ENCODE measurements around the gene HOXA3. TPM values are rescaled to one million over a fixed set of nuclear protein-coding genes. Genes with fewer than 3 reads are reported as not detected.

Gene HOXA3
- total RNA-seq, 1 experiment from 2014 or later: 9.2 TPM

DNA sequence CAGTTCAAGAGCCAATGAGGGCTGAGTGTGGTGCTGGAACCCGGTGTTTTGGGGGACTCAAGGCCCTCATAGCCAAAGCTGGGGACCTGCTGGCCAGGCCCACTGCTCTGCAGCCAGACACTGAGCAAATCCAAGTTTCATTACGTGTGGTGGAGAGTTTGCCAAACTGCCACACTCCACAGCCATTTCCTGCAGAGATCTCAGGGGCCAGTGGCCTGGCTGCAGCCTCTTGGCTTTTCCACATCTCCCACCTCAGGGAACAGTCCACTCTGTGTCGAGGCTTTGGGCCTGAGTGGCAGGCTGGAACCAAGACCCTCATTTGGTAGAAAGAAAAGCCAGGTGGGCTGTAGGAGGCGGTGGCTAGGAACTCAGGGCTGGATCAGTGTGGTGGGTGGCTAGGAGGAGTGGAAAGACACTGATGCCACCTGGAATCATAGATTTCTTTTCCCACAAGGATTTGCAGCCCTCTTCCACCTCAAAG is 29.5 kb upstream of the HOXA3 start:
- no peaks in the 10 kb centered on the region for H3K9me2 ChIP-seq (ENCODE audit: insufficient read depth)
- DNase-seq (ENCODE audit: low read depth, low spot score) (no peak), ATAC-seq (no peak)
- BruUV-seq (replicated peaks): no TSS peak
- no peaks in the 10 kb centered on the region for H3K27me3 ChIP-seq (ENCODE audit: insufficient read depth, low read length)
- H3K4me3 ChIP-seq (replicated peaks in 1 of 2; ENCODE audit: low read depth in 1 of 2, low read length in 2 of 2): no peak overlapping the region
- no peak overlapping the region for H3K4me2 ChIP-seq (ENCODE audit: low read length)
- POLR2A ChIA-PET: interaction anchor here (1.6 kb wide), 1 partner anchor 14 kb away, joined by 3 read pairs; no protein-coding TSS in a partner anchor
- H2AFZ ChIP-seq (ENCODE audit: low read depth, low read length, poor library complexity, severe bottlenecking): no peak overlapping the region
- CTCF ChIA-PET: no interaction called here
- no peaks in the 10 kb centered on the region for H3K36me3 ChIP-seq (ENCODE audit: control insufficient read depth in 1 of 2, insufficient read depth in 2 of 2, low read length in 2 of 2)
- peaks cover 19% of the 10 kb centered on the region for H3K79me2 ChIP-seq (ENCODE audit: insufficient read depth, low read length)
- RAD21 ChIA-PET (ENCODE audit: low non-redundant PET in 1 of 2, low total read pairs in 2 of 2, uncharacterized antibody in 2 of 2, unreplicated experiment in 2 of 2): no interaction called here
- intact Hi-C loops (cut with micrococcal nuclease): no loop called here
- TF ChIP-seq TCF7L2 (IDR thresholded peaks at IDR 0.05; ENCODE audit: borderline replicate concordance, extremely low read depth, insufficient read depth, insufficient read length) (no peak), CEBPB (IDR thresholded peaks at IDR 0.05; ENCODE audit: low read depth) (no peak), SP1 (IDR thresholded peaks at IDR 0.05; ENCODE audit: low read depth) (no peak), YY1 (IDR thresholded peaks at IDR 0.05; ENCODE audit: extremely low read depth, insufficient replicate concordance, low read depth, low read length) (no peak), CBX3 (IDR thresholded peaks at IDR 0.05; ENCODE audit: low read depth) (no peak), ZNF274 (IDR thresholded peaks at IDR 0.05; ENCODE audit: low read depth, low read length) (no peak), RAD21 (IDR thresholded peaks at IDR 0.05; ENCODE audit: low read depth) (no peak), EZH2phosphoT487 (IDR thresholded peaks at IDR 0.05; ENCODE audit: borderline replicate concordance) (no peak)
- TF ChIP-seq, protein P1, sequence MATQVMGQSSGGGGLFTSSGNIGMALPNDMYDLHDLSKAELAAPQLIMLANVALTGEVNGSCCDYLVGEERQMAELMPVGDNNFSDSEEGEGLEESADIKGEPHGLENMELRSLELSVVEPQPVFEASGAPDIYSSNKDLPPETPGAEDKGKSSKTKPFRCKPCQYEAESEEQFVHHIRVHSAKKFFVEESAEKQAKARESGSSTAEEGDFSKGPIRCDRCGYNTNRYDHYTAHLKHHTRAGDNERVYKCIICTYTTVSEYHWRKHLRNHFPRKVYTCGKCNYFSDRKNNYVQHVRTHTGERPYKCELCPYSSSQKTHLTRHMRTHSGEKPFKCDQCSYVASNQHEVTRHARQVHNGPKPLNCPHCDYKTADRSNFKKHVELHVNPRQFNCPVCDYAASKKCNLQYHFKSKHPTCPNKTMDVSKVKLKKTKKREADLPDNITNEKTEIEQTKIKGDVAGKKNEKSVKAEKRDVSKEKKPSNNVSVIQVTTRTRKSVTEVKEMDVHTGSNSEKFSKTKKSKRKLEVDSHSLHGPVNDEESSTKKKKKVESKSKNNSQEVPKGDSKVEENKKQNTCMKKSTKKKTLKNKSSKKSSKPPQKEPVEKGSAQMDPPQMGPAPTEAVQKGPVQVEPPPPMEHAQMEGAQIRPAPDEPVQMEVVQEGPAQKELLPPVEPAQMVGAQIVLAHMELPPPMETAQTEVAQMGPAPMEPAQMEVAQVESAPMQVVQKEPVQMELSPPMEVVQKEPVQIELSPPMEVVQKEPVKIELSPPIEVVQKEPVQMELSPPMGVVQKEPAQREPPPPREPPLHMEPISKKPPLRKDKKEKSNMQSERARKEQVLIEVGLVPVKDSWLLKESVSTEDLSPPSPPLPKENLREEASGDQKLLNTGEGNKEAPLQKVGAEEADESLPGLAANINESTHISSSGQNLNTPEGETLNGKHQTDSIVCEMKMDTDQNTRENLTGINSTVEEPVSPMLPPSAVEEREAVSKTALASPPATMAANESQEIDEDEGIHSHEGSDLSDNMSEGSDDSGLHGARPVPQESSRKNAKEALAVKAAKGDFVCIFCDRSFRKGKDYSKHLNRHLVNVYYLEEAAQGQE (IDR thresholded peaks at IDR 0.05; ENCODE audit: low read depth): no peak
- H3K9ac ChIP-seq (ENCODE audit: low read length): no peak overlapping the region
- no peaks in the 10 kb centered on the region for H4K20me1 ChIP-seq (ENCODE audit: insufficient read depth)
- H3K4me1 ChIP-seq (ENCODE audit: control insufficient read depth in 1 of 2, insufficient read depth in 2 of 2, low read length in 2 of 2): peaks cover 30 to 54% of the 10 kb centered on the region in 2 experiments
- no peaks in the 10 kb centered on the region for H3K9me3 ChIP-seq (ENCODE audit: control insufficient read depth in 1 of 2, insufficient read depth in 1 of 2, low read depth in 1 of 2, low read length in 2 of 2)
- no peak overlapping the region for H3K27ac ChIP-seq (ENCODE audit: low read depth, low read length)

All from HCT116 (cell line).